Measurements from ENCODE around the gene PKN1.

Gene PKN1

GRCh38 chr19:14467391-14467790, 34.3 kb downstream of the PKN1 start:
- DNase-seq (ENCODE audit: low read depth, low spot score), result no peak
- Histone ChIP-seq H3K36me3 (ENCODE audit: control insufficient read depth, insufficient read depth, low read length) (peaks cover 19% of the 10 kb centered on the region), H3K27me3 (ENCODE audit: control insufficient read depth, insufficient read depth, low read length) (no peaks in the 10 kb centered on the region), H3K4me1 (ENCODE audit: control insufficient read depth, insufficient read depth, low read length) (no peaks in the 10 kb centered on the region; the same call in 1 of the 2 replicates), H3K4me3 (ENCODE audit: low read length) (no peak overlapping the region), H3K9me3 (ENCODE audit: control insufficient read depth, insufficient read depth, low read length) (no peaks in the 10 kb centered on the region), H3K27ac (ENCODE audit: low read length) (no peak overlapping the region)
- no CpG with 5 or more reads among the region's 12 CpGs for WGBS (ENCODE audit: insufficient coverage, insufficient read length)

GRCh38 chr19:14467816-14468215, 34.7 kb downstream of the PKN1 start:
- Histone ChIP-seq H3K4me3 (ENCODE audit: low read length) (no peak overlapping the region), H3K9me3 (ENCODE audit: control insufficient read depth, insufficient read depth, low read length) (no peaks in the 10 kb centered on the region), H3K27ac (ENCODE audit: low read length) (no peak overlapping the region), H3K27me3 (ENCODE audit: control insufficient read depth, insufficient read depth, low read length) (no peaks in the 10 kb centered on the region), H3K36me3 (ENCODE audit: control insufficient read depth, insufficient read depth, low read length) (peaks cover 19% of the 10 kb centered on the region), H3K4me1 (ENCODE audit: control insufficient read depth, insufficient read depth, low read length) (no peaks in the 10 kb centered on the region; the same call in 1 of the 2 replicates)
- DNase-seq (ENCODE audit: low read depth, low spot score), result no peak
- no CpG with 5 or more reads among the region's 9 CpGs for WGBS (ENCODE audit: insufficient coverage, insufficient read length)

GRCh38 chr19:14470031-14470876, 37.1 kb downstream of the PKN1 start:
- no peak for DNase-seq (ENCODE audit: low read depth, low spot score)
- Histone ChIP-seq H3K4me3 (ENCODE audit: low read length) (no peak overlapping the region), H3K9me3 (ENCODE audit: control insufficient read depth, insufficient read depth, low read length) (no peaks in the 10 kb centered on the region), H3K36me3 (ENCODE audit: control insufficient read depth, insufficient read depth, low read length) (peaks cover 10% of the 10 kb centered on the region), H3K27ac (ENCODE audit: low read length) (no peak overlapping the region), H3K27me3 (ENCODE audit: control insufficient read depth, insufficient read depth, low read length) (no peaks in the 10 kb centered on the region), H3K4me1 (ENCODE audit: control insufficient read depth, insufficient read depth, low read length) (peaks cover 3% of the 10 kb centered on the region)
- no CpG with 5 or more reads among the region's 32 CpGs for WGBS (ENCODE audit: insufficient coverage, insufficient read length)

- Histone ChIP-seq H3K27ac (ENCODE audit: low read length) (no peak overlapping the region), H3K4me1 (ENCODE audit: control insufficient read depth, insufficient read depth, low read length) (peaks cover 4% of the 10 kb centered on the region), H3K9me3 (ENCODE audit: control insufficient read depth, insufficient read depth, low read length) (no peaks in the 10 kb centered on the region), H3K4me3 (ENCODE audit: low read length) (no peak overlapping the region), H3K27me3 (ENCODE audit: control insufficient read depth, insufficient read depth, low read length) (no peaks in the 10 kb centered on the region), H3K36me3 (ENCODE audit: control insufficient read depth, insufficient read depth, low read length) (peaks cover 10% of the 10 kb centered on the region)
- DNase-seq (ENCODE audit: low read depth, low spot score), result no peak
- WGBS (ENCODE audit: insufficient coverage, insufficient read length), result no CpG with 5 or more reads among the region's 46 CpGs
Observed at GRCh38 chr19:14471436-14472187, 38.5 kb downstream of the PKN1 start.

- Histone ChIP-seq H3K27ac (ENCODE audit: low read length) (no peak overlapping the region), H3K4me3 (ENCODE audit: low read length) (peak overlapping the region; percentile 37; the same call in 1 of the 2 replicates), H3K36me3 (ENCODE audit: control insufficient read depth, insufficient read depth, low read length) (peaks cover 10% of the 10 kb centered on the region), H3K4me1 (ENCODE audit: control insufficient read depth, insufficient read depth, low read length) (peaks cover 4% of the 10 kb centered on the region), H3K27me3 (ENCODE audit: control insufficient read depth, insufficient read depth, low read length) (no peaks in the 10 kb centered on the region), H3K9me3 (ENCODE audit: control insufficient read depth, insufficient read depth, low read length) (no peaks in the 10 kb centered on the region)
- no CpG with 5 or more reads among the region's 66 CpGs for whole genome bisulfite sequencing (ENCODE audit: insufficient coverage, insufficient read length)
- no peak for DNase-seq (ENCODE audit: low read depth, low spot score)
Observed at GRCh38 chr19:14472202-14472938, 39.3 kb downstream of the PKN1 start.

- peaks cover 4% of the 10 kb centered on the region for H3K4me1 ChIP-seq (ENCODE audit: control insufficient read depth, insufficient read depth, low read length)
- no peaks in the 10 kb centered on the region for H3K9me3 ChIP-seq (ENCODE audit: control insufficient read depth, insufficient read depth, low read length)
- H3K27ac ChIP-seq (ENCODE audit: low read length), result no peak overlapping the region
- DNase-seq (ENCODE audit: low read depth, low spot score), result no peak
- H3K4me3 ChIP-seq (ENCODE audit: low read length), result no peak overlapping the region
- peaks cover 8% of the 10 kb centered on the region for H3K36me3 ChIP-seq (ENCODE audit: control insufficient read depth, insufficient read depth, low read length)
- no CpG with 5 or more reads among the region's 97 CpGs for WGBS (ENCODE audit: insufficient coverage, insufficient read length)
- no peaks in the 10 kb centered on the region for H3K27me3 ChIP-seq (ENCODE audit: control insufficient read depth, insufficient read depth, low read length)
Observed at GRCh38 chr19:14473073-14473977, 40.2 kb downstream of the PKN1 start.

GRCh38 chr19:14473978-14474578, 41.0 kb downstream of the PKN1 start:
- Histone ChIP-seq H3K9me3 (ENCODE audit: control insufficient read depth, insufficient read depth, low read length) (no peaks in the 10 kb centered on the region), H3K4me3 (ENCODE audit: low read length) (no peak overlapping the region), H3K27ac (ENCODE audit: low read length) (no peak overlapping the region), H3K36me3 (ENCODE audit: control insufficient read depth, insufficient read depth, low read length) (peaks cover 12% of the 10 kb centered on the region), H3K4me1 (ENCODE audit: control insufficient read depth, insufficient read depth, low read length) (peaks cover 4% of the 10 kb centered on the region), H3K27me3 (ENCODE audit: control insufficient read depth, insufficient read depth, low read length) (no peaks in the 10 kb centered on the region)
- DNase-seq (ENCODE audit: low read depth, low spot score), result no peak
- no CpG with 5 or more reads among the region's 53 CpGs for WGBS (ENCODE audit: insufficient coverage, insufficient read length)

- Histone ChIP-seq H3K27me3 (ENCODE audit: control insufficient read depth, insufficient read depth, low read length) (no peaks in the 10 kb centered on the region), H3K36me3 (ENCODE audit: control insufficient read depth, insufficient read depth, low read length) (peaks cover 12% of the 10 kb centered on the region), H3K4me3 (ENCODE audit: low read length) (no peak overlapping the region), H3K4me1 (ENCODE audit: control insufficient read depth, insufficient read depth, low read length) (peaks cover 5% of the 10 kb centered on the region), H3K9me3 (ENCODE audit: control insufficient read depth, insufficient read depth, low read length) (no peaks in the 10 kb centered on the region), H3K27ac (ENCODE audit: low read length) (no peak overlapping the region)
- WGBS (ENCODE audit: insufficient coverage, insufficient read length), result no CpG with 5 or more reads among the region's 12 CpGs
- no peak for DNase-seq (ENCODE audit: low read depth, low spot score)
Observed at GRCh38 chr19:14474827-14475226, 41.7 kb downstream of the PKN1 start.

GRCh38 chr19:14475251-14476073, 42.4 kb downstream of the PKN1 start, which contains the start of gene PTGER1:
Gene PTGER1, minus strand, starts transcription at chr19:14475354. Its CDS starts 1,034 bp downstream, at chr19:14474320.
- H3K27ac ChIP-seq (ENCODE audit: low read length), result no peak within 1 kb of the TSS
- H3K27me3 ChIP-seq (ENCODE audit: control insufficient read depth, insufficient read depth, low read length), result no peaks in the 10 kb centered on the region
- peaks cover 10% of the 10 kb centered on the region for H3K36me3 ChIP-seq (ENCODE audit: control insufficient read depth, insufficient read depth, low read length)
- no peak within 1 kb of the TSS for H3K4me3 ChIP-seq (ENCODE audit: low read length)
- no peak for DNase-seq (ENCODE audit: low read depth, low spot score)
- no peaks in the 10 kb centered on the region for H3K9me3 ChIP-seq (ENCODE audit: control insufficient read depth, insufficient read depth, low read length)
- H3K4me1 ChIP-seq (ENCODE audit: control insufficient read depth, insufficient read depth, low read length), result peaks cover 6% of the 10 kb centered on the region
- WGBS (ENCODE audit: insufficient coverage, insufficient read length), result no CpG with 5 or more reads among the region's 33 CpGs

Measured in iPS DF 6.9 (cell line).